Measurements from ENCODE around the gene LTA4H.
"Not testable (repeated sequence)": the region's sequence is repeated elsewhere in the genome, so short reads cannot be mapped to it uniquely, and the experiment has no call there.

Gene LTA4H

DNA sequence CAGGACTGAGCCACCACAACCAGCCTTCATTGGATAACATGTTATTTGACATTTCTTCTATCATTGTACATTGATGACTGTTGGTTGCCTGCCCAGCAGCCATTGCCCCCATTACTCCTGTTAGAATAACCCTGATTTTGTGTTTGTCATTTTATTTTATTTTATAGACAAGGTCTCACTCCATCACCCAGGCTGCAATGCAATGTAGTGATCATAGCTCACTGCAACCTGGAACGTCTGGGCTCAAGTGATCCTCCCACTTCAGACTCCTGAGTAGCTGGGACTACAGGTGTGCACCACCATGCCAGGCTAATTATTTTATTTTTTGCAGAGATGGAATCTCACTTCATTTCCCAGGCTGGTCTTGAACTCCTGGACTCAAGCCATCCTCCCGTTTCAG, 33.2 kb upstream of the LTA4H start:
- no peaks in the 10 kb centered on the region for H3K27me3 ChIP-seq
- TF ChIP-seq, protein P1, sequence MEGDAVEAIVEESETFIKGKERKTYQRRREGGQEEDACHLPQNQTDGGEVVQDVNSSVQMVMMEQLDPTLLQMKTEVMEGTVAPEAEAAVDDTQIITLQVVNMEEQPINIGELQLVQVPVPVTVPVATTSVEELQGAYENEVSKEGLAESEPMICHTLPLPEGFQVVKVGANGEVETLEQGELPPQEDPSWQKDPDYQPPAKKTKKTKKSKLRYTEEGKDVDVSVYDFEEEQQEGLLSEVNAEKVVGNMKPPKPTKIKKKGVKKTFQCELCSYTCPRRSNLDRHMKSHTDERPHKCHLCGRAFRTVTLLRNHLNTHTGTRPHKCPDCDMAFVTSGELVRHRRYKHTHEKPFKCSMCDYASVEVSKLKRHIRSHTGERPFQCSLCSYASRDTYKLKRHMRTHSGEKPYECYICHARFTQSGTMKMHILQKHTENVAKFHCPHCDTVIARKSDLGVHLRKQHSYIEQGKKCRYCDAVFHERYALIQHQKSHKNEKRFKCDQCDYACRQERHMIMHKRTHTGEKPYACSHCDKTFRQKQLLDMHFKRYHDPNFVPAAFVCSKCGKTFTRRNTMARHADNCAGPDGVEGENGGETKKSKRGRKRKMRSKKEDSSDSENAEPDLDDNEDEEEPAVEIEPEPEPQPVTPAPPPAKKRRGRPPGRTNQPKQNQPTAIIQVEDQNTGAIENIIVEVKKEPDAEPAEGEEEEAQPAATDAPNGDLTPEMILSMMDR (IDR thresholded peaks at IDR 0.05): no peak

DNA sequence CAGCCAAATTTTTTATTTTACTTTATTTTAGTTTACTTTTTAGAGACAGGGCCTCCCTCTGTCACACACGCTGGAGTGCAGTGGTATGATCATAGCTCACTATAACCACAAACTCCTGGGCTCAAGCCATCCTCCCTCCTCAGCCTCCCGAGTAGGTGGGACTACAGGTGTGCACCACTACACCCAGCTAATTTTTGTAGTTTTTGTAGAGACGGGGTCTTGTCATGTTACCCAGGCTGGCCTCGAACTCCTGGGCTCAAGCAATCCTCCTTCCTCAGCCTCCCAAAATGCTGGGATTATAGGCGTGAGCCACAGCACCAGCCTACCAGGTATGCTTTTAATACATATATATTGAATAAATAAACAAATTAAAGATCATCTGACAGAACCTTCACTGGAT, 32.7 kb upstream of the LTA4H start:
- no peak overlapping the region for H3K4me3 ChIP-seq (ENCODE audit: low read depth in 1 of 2, low read length in 1 of 2)
- peaks cover 16 to 20% of the 10 kb centered on the region in 2 experiments for H3K4me1 ChIP-seq (ENCODE audit: control insufficient read depth in 1 of 2, insufficient read depth in 1 of 2, low read depth in 1 of 2, low read length in 1 of 2)
- no peaks in the 10 kb centered on the region for H3K27me3 ChIP-seq
- TF ChIP-seq, protein P1 (IDR thresholded peaks at IDR 0.05): no peak
- no peak overlapping the region for H3K27ac ChIP-seq
- H3K9me3 ChIP-seq: no peaks in the 10 kb centered on the region
- no peaks in the 10 kb centered on the region for H3K36me3 ChIP-seq

More for the DNA sequence above, 33.2 kb upstream of the LTA4H start:
- H3K27ac ChIP-seq: no peak overlapping the region
- no peaks in the 10 kb centered on the region for H3K36me3 ChIP-seq
- no peaks in the 10 kb centered on the region for H3K9me3 ChIP-seq
- H3K4me3 ChIP-seq (ENCODE audit: low read depth in 1 of 2, low read length in 1 of 2): no peak overlapping the region
- peaks cover 16 to 23% of the 10 kb centered on the region in 2 experiments for H3K4me1 ChIP-seq (ENCODE audit: control insufficient read depth in 1 of 2, insufficient read depth in 1 of 2, low read depth in 1 of 2, low read length in 1 of 2)

DNA sequence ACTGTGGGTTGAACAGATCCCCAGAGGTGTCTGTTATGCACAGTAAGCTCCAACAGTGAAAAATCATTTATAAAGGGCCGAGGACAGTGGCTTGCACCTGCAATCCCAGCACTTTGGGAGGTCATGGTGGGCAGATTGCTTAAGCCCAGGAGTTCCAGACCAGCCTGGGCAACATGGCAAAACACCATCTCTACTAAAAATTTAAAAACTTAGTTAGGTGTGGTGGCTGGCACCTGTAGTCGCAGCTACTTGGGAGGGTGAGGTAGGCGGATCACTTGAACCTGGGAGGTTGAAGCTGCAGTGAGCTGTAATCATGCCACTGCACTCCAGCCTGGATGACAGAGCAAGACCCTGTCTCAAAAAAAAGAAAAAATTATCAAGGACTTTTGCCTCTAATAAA, 30.4 kb upstream of the LTA4H start:
- H3K9me3 ChIP-seq; H3K27me3 ChIP-seq; H3K4me3 ChIP-seq (ENCODE audit: low read depth in 1 of 2, low read length in 1 of 2); H3K27ac ChIP-seq; H3K36me3 ChIP-seq: not testable (repeated sequence)
- H3K4me1 ChIP-seq (ENCODE audit: control insufficient read depth in 1 of 2, insufficient read depth in 1 of 2, low read depth in 1 of 2, low read length in 1 of 2): peaks cover 18 to 25% of the 10 kb centered on the region in 2 experiments

DNA sequence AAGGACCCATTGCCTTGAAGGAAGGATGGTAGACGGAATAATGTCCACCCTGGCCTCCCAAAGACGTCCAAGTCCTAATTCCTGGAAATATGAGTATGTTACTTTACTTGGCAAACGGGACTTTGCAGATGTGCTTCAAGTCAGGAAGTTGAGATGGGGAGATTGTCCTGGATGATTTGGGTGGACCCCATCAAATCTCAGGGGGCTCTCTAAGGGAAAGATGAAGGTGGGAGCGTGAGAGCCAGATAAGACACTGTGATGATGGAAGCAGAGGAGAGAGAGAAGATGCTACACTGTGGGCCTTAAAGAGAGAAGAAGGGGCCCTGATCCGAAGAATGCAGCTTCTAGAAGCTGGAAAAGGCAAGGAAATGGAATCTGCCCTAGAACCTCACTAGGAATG, 29.6 kb upstream of the LTA4H start:
- Histone ChIP-seq H3K9me3 (no peaks in the 10 kb centered on the region), H3K4me3 (ENCODE audit: low read depth in 1 of 2, low read length in 1 of 2) (no peak overlapping the region), H3K27me3 (no peaks in the 10 kb centered on the region)

DNA sequence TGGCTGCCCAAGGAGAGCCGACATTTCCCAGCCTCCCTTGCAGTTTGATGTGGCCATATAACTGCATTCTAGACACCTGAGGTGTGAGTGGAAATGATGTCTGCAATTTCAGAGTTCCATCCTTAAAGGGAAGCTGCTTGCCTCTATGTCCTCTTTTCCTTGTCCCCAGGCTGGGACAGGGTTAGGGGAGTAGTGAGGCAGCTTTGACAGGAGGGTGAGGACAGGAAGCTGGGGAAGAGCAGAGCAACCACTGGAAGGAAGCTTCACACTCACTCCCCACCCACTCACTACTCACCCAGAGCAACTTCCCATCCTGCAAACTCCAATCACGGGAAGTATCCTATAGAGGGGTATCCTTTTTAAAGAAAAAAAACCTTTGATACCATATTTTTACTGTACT, 28.9 kb upstream of the LTA4H start:
- Histone ChIP-seq H3K4me1 (ENCODE audit: control insufficient read depth in 1 of 2, insufficient read depth in 1 of 2, low read depth in 1 of 2, low read length in 1 of 2) (peaks cover 12 to 15% of the 10 kb centered on the region in 2 experiments), H3K27ac (no peak overlapping the region), H3K4me3 (ENCODE audit: low read depth in 1 of 2, low read length in 1 of 2) (no peak overlapping the region), H3K27me3 (no peaks in the 10 kb centered on the region), H3K9me3 (no peaks in the 10 kb centered on the region), H3K36me3 (no peaks in the 10 kb centered on the region)
- TF ChIP-seq, protein P1 (IDR thresholded peaks at IDR 0.05): no peak

More for the DNA sequence above, 29.6 kb upstream of the LTA4H start:
- no peak overlapping the region for H3K27ac ChIP-seq
- TF ChIP-seq, protein P1 (IDR thresholded peaks at IDR 0.05): no peak
- H3K4me1 ChIP-seq (ENCODE audit: control insufficient read depth in 1 of 2, insufficient read depth in 1 of 2, low read depth in 1 of 2, low read length in 1 of 2): peaks cover 12 to 17% of the 10 kb centered on the region in 2 experiments
- no peaks in the 10 kb centered on the region for H3K36me3 ChIP-seq

DNA sequence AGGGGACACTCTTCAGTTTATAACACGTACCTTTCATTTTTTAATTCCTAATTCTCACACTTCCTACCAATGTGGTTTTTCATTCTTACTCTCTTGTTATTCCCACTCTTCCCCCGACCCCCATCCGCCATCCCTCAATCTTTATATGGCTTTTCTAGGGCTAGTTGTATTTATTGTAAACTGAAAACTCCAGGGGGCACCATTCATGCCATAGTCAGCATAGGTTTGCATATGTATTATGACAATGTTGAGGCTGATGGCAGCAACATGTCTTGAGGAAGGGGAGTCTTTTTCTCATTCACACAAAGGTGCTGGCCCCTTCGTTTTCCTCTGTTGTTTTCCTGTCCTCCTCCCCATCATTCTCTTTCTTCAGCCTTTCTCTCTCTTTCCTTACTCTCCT, 27.7 kb upstream of the LTA4H start:
- peaks cover 12 to 15% of the 10 kb centered on the region in 2 experiments for H3K4me1 ChIP-seq (ENCODE audit: control insufficient read depth in 1 of 2, insufficient read depth in 1 of 2, low read depth in 1 of 2, low read length in 1 of 2)
- no peaks in the 10 kb centered on the region for H3K36me3 ChIP-seq
- H3K9me3 ChIP-seq: no peaks in the 10 kb centered on the region
- no peak overlapping the region for H3K27ac ChIP-seq
- no peaks in the 10 kb centered on the region for H3K27me3 ChIP-seq
- no peak overlapping the region for H3K4me3 ChIP-seq (ENCODE audit: low read depth in 1 of 2, low read length in 1 of 2)
- TF ChIP-seq, protein P1 (IDR thresholded peaks at IDR 0.05): no peak
